Activated naive CD8-positive, alpha-beta T cell treated with anti-CD3 and anti-CD28 coated beads for 36 hours (primary cell): ENCODE data around the gene IFNL1. TPM values are rescaled to one million over a fixed set of nuclear protein-coding genes. Genes with fewer than 3 reads are reported as not detected.

Experiments
- DNase-seq: peaks from one replicate; pipeline ENCODE4 v3.0.0; 2021
- H3K27ac Mint-ChIP-seq: one replicate; pipeline ENCODE4 v1.8.0; 2022; ENCODE audit warnings: mild to moderate bottlenecking, moderate library complexity, mixed read lengths
- H3K27me3 Mint-ChIP-seq: one replicate; pipeline ENCODE4 v1.8.0; 2022; ENCODE audit warnings: mild to moderate bottlenecking, mixed read lengths
- H3K36me3 Mint-ChIP-seq: one replicate; pipeline ENCODE4 v1.8.0; 2021; ENCODE audit warnings: mild to moderate bottlenecking, mixed read lengths
- H3K4me1 Mint-ChIP-seq: one replicate; pipeline ENCODE4 v1.8.0; 2021; ENCODE audit warnings: mixed read lengths
- H3K4me3 Mint-ChIP-seq: one replicate; pipeline ENCODE4 v1.8.0; 2022; ENCODE audit warnings: mild to moderate bottlenecking, moderate library complexity, mixed read lengths
- H3K9me3 Mint-ChIP-seq: one replicate; pipeline ENCODE4 v1.8.0; 2022; ENCODE audit warnings: mixed read lengths
- total RNA-seq, 2 experiments: library from RNA; stranded (reverse); gene quantifications; one replicate each; pipeline ENCODE4 v1.2.3, GENCODE V29; 2021

Gene IFNL1
- not detected for total RNA-seq

DNA sequence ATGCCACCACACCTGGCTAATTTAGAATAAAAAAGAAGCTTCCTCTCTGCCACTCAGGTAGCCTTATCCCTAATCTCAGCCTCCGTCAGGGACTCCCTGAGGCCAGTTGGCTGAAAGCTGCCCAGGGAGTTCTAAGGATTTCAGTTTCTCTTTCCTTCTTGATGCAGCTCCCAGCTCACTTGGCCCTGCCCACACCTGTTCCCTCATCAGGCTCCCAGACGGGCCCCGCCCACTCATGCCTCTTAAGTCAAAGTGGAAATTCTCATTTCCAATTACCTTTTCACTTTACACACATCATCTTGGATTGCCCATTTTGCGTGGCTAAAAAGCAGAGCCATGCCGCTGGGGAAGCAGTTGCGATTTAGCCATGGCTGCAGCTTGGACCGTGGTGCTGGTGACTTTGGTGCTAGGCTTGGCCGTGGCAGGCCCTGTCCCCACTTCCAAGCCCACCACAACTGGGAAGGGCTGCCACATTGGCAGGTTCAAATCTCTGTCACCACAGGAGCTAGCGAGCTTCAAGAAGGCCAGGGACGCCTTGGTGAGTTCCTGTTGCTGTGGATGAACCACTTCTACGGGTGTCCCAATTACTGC, at the start of gene IFNL1:
Gene IFNL1, plus strand, starts transcription at position 353 of the 591 bp plus-strand sequence. Its CDS starts 15 bp downstream, at position 368.
- Mint-ChIP-seq H3K4me3 (no peak within 1 kb of the TSS), H3K27ac (no peak within 1 kb of the TSS), H3K36me3 (no peaks in the 10 kb centered on the region), H3K27me3 (no peaks in the 10 kb centered on the region), H3K4me1 (peaks cover 17% of the 10 kb centered on the region), H3K9me3 (no peaks in the 10 kb centered on the region)
- DNase-seq: no peak

DNA sequence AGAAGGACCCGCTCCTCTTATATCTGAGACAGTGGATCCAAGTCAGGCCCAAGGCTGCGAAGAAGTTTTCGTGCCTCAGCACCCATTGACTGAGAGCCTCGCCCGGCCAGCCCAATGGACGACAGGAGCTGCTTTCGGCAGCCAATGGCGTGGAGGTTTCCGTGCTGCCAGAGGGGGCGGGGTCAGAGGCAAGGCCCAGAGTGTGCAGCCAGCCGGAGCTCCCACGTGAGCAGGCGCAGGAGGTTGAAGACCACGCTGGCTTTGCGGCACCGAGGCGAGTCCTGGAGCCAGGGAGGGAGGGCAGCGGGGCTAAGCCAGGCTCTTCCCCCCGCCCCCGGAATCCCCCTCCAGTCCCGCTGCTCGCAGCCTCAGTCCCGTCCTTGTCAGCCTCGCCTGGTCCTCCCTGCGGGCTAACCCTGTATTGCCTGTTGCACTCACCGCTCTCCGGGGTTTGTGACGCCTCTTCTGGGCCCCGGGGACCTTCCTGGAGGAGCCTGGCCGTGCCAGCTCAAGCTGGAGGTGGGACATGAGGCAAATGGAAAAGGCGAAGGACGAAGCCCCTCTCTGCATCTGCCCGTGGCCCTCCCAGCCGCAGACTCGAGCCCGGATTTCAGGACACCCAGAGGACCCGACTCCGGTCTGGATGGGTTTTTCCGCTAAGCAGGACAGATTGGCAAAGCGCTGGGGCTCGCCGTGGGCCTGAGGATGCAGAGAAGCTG, 49.1 kb upstream of the IFNL1 start:
- no peaks in the 10 kb centered on the region for H3K9me3 Mint-ChIP-seq
- H3K27me3 Mint-ChIP-seq: peaks cover 11% of the 10 kb centered on the region
- peak overlapping the region; percentile 67 for H3K4me3 Mint-ChIP-seq
- peaks cover 4% of the 10 kb centered on the region for H3K4me1 Mint-ChIP-seq
- DNase-seq: peak; percentile 57
- H3K36me3 Mint-ChIP-seq: no peaks in the 10 kb centered on the region
- H3K27ac Mint-ChIP-seq: no peak overlapping the region

DNA sequence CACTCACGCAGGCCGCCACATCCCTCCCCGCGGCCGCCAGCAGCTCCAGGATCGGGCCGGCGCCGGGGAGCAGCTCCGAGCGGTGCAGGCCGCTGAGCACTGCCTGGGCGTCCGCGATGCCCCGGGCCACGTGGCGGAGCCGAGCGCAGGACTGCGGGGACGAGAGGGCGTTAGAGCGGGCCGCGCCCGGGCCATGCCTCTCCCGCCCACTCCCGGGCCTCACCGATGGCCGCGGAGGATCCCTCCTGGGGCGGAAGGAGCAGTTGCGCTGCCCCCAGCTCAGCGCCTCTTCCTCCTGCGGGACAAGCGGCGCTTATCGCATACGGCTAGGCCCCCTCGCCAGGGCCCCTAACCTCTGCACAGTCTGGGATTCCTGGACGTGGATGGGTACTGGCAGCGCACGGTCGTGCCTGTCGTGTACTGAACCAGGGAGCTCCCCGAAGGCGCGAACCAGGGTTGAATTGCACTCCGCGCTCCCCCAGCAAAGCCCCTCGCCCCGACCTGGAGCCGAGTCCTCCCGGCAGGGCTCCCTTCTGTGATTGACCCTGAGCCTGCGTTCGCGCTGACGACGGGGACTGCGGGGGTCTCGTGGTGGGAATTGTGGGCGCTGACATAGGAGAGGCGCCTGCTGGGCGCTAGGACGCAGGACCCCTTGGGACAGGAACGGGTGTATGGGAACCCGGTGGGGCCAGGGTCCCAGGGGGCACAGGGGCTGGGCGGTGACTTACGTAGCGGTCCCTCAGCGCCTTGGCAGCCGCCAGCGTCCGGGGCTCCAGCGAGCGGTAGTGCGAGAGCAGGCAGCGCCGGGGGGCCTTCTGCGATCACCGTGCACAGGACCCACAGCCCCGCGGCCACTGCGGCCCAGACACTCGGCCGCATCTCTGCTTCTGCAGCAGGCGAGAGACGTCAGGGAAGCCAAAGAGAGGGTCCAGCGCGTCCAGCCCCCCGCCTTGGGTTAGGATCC, 48.2 kb upstream of the IFNL1 start:
- Mint-ChIP-seq H3K9me3 (no peaks in the 10 kb centered on the region), H3K27ac (no peak overlapping the region), H3K4me3 (no peak overlapping the region), H3K36me3 (no peaks in the 10 kb centered on the region), H3K27me3 (peaks cover 11% of the 10 kb centered on the region), H3K4me1 (peaks cover 4% of the 10 kb centered on the region)
- DNase-seq: peak; percentile 28

DNA sequence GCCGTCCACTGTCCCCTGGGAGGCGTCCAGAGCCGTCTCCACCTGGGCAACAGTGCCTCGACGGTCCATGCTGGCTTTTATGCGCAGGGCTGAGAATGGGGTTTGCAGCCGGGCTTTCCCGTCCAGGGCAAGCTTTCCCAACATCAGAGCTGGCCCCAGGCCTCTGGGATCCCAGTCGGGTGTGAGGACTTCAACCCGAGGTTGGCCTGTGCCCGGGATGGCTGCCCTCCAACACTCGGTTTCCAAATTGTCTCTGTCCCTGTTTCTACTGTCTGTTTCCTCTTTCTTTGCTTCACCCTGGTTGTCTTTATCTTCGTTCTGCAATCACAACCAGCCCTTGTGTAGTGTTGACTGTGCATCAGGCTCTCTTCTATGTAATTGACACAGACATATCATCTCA, 47.4 kb upstream of the IFNL1 start, which contains the start of gene IFNL4:
Gene IFNL4, minus strand, starts transcription at position 51 of the 400 bp plus-strand sequence.
- Mint-ChIP-seq H3K27me3 (peaks cover 11% of the 10 kb centered on the region), H3K9me3 (no peaks in the 10 kb centered on the region), H3K4me3 (no peak within 1 kb of the TSS), H3K36me3 (no peaks in the 10 kb centered on the region), H3K4me1 (peaks cover 4% of the 10 kb centered on the region), H3K27ac (no peak within 1 kb of the TSS)
- DNase-seq: no peak

DNA sequence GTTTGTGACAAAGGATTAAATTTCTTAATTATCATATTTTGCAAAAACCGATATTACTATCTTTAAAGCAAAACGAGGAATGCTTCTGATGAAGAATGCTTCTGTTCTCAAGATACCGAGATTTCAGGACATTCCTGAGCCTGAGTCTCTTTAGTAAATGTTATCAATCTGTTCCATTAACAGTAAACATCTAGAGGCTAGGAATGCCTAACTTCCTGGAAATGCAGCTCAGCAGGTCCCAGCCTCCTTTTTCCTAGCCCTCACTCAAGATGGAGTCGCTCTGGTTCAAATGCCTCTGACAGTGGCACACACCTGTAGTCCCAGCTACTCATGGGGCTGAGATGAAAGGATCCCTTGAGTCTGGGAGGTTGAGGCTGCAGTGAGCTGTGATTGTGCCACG, 45.1 kb upstream of the IFNL1 start:
- Mint-ChIP-seq H3K27me3 (peaks cover 11% of the 10 kb centered on the region), H3K4me1 (peaks cover 4% of the 10 kb centered on the region), H3K27ac (no peak overlapping the region), H3K9me3 (no peaks in the 10 kb centered on the region), H3K4me3 (no peak overlapping the region), H3K36me3 (no peaks in the 10 kb centered on the region)
- DNase-seq: no peak

DNA sequence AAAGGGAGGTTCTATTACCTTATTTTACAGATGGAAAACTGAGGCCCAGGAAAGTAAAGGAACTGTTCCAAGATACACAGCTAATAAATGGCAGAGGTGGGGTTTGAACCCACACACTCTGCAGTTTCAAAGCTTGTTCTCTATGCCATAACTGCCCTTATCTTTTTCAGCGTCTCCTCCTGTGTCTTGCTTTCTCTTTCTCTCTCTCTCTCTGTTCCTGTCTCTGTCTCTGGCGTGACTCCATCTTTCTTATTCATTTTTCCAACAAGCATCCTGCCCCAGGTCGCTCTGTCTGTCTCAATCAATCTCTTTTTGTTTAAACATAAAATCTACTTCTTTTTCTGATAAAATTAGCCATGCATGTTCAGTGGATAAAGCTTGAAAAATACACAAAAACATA, 44.4 kb upstream of the IFNL1 start:
- DNase-seq: no peak
- H3K27ac Mint-ChIP-seq: no peak overlapping the region
- H3K9me3 Mint-ChIP-seq: no peaks in the 10 kb centered on the region
- H3K4me1 Mint-ChIP-seq: peaks cover 4% of the 10 kb centered on the region
- H3K4me3 Mint-ChIP-seq: no peak overlapping the region
- no peaks in the 10 kb centered on the region for H3K36me3 Mint-ChIP-seq
- peaks cover 10% of the 10 kb centered on the region for H3K27me3 Mint-ChIP-seq

DNA sequence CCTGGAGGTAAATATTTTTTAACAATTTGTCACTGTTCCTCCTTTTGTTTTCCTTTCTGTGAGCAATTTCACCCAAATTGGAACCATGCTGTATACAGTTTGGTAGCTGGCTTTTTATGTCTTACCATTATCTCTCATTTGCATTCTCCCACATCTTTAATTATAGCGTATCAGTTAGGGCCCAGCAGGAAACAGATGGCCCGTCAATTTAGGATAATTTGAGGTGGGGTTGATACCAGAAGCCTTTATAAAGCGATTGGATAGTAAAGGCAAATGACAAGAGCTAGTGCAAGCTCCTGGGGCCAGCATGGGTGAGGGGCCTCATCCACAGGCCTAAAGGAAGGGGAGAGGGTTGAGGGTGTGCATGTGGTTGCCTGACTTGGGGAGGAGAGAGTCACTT, 43.7 kb upstream of the IFNL1 start:
- peaks cover 4% of the 10 kb centered on the region for H3K27me3 Mint-ChIP-seq
- no peak overlapping the region for H3K27ac Mint-ChIP-seq
- peaks cover 2% of the 10 kb centered on the region for H3K4me1 Mint-ChIP-seq
- no peak overlapping the region for H3K4me3 Mint-ChIP-seq
- H3K9me3 Mint-ChIP-seq: no peaks in the 10 kb centered on the region
- DNase-seq: no peak
- no peaks in the 10 kb centered on the region for H3K36me3 Mint-ChIP-seq

DNA sequence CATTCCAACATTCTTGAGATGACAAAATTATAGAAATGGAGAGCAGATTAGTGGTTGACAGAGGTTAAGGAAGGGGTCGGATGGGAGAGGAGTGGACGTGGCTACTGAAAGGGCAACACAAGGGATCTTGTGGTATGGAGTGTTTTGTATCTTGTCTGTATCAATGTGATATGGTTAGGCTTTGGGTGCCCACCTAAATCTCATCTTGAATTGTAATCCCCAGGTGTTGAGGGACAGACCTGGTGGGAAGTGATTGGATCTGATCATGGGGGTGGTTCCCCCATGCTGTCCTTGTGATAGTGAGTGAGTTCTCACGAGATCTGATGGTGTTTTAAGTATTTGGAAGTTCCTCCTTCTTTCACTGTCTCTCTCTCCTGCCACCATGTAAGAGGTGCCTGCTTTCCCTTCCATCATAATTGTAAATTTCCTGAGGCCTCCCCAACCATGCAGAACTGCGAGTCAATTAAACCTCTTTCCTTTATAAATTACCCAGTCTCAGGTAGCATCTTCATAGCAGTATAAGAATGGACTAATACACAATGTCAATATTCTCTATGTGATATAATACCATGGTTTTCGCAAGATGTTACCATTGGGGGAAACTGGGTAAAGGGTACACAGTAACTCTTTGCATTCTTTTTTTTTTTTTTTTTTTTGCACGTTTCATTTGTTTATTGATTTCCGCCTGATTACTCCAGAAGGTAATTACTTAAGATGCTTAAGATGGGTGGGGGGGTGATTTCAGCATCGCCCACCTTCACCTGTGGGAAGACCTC, 42.6 kb upstream of the IFNL1 start:
- H3K4me3 Mint-ChIP-seq: no peak overlapping the region
- H3K9me3 Mint-ChIP-seq: no peaks in the 10 kb centered on the region
- H3K27ac Mint-ChIP-seq: no peak overlapping the region
- peaks cover 2% of the 10 kb centered on the region for H3K4me1 Mint-ChIP-seq
- peaks cover 4% of the 10 kb centered on the region for H3K27me3 Mint-ChIP-seq
- H3K36me3 Mint-ChIP-seq: no peaks in the 10 kb centered on the region
- no peak for DNase-seq

DNA sequence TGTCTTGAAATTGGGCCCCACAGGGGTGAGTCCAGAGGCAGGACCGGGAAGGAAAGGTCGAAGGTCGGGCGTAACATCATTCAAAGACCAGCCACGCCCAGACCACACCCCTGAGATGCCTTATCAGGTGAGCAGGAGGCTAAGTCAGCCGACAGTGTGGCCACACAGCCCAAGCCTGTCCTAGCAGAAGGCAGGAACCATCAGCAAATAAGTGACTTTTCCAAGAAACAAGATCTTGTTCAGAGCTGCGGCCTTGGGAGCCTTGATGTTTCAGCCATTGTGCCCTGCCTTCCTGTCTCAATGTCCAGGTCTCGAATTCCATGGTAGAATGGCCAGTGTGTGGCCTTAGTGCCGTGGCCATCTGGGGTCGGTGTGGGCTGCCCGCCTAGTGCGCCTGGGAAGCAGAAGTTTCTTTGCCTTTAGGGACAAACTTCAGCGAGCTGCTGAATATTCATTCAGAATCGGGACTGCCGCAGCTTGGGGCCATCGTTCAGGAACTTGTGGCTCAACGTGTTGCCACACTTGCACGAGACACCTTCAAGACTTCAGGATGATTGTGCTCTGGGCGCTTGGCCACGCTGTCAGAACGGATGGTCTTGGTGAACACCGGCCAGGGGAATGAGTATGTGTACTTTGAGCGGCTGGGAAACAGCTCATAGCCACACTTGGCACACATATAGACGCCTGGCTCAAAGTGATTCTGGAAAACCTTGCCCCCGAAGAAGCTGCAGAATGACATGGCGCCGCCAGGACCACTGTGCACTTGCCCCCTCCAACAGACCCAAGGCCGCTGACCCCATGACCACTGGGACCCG, 41.5 kb upstream of the IFNL1 start:
- no peaks in the 10 kb centered on the region for H3K36me3 Mint-ChIP-seq
- no peaks in the 10 kb centered on the region for H3K9me3 Mint-ChIP-seq
- peaks cover 2% of the 10 kb centered on the region for H3K4me1 Mint-ChIP-seq
- no peak overlapping the region for H3K4me3 Mint-ChIP-seq
- no peak overlapping the region for H3K27ac Mint-ChIP-seq
- H3K27me3 Mint-ChIP-seq: no peaks in the 10 kb centered on the region
- DNase-seq: no peak

DNA sequence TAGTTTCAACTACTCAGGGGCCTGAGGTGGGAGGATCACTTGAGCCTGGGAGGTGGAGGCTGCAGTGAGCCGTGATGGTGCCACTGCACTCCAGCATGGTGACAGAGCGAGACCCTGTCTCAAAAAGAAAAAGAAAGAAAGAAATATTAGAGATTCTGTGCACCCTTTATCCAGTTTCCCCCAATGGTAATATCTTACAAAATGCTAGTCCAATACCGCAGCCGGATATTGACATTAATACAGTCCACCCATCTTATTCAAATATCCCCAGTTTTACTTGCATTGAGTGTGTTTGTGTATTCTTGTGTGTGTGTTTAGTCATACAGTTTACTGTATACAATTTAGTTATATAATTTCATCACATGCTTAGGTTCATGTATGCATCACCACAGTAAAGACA, 39.0 kb upstream of the IFNL1 start:
- no peak for DNase-seq
- no peaks in the 10 kb centered on the region for H3K9me3 Mint-ChIP-seq

DNA sequence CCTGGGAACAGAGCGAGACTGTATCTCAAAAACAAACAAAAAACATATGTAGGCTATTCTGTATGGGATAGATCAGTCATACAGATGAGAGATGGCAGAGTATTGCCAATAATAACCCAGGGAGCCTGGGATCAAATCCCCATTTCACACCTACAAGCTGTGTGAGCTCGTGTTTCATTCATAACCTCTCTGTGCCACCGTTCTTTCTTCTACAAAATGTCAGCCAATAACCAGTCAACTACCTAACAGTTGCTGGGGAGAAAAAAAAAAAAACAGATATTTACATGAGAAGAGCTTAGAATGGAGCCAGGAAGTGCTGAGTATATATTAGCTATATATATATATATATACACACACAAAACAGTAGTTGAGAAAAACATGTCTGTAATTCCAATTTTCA, 34.5 kb upstream of the IFNL1 start:
- no peaks in the 10 kb centered on the region for H3K4me1 Mint-ChIP-seq

More for the DNA sequence above, 39.0 kb upstream of the IFNL1 start:
- no peaks in the 10 kb centered on the region for H3K36me3 Mint-ChIP-seq
- H3K27ac Mint-ChIP-seq: no peak overlapping the region
- H3K4me3 Mint-ChIP-seq: no peak overlapping the region
- H3K4me1 Mint-ChIP-seq: no peaks in the 10 kb centered on the region
- H3K27me3 Mint-ChIP-seq: peaks cover 10% of the 10 kb centered on the region

DNA sequence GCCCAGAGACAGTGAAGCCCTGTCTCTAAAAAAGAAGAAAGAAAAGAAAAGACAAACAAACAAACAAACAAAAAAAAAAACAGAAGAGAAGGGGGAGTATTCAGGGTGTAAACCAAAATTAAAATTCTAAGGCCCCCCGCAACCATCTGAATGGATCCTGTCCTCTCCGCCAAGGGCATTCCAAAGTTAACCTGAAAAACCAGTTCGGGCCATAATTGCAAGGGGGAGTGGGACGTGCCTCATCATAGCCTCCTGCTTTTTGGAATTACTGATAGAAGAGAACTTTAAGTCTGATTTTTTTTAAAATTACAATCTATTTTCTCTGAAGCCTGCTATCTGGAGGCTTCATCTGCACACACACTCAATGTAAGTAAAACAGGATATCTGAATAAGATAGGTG, 33.7 kb upstream of the IFNL1 start:
- peaks cover 43% of the 10 kb centered on the region for H3K27me3 Mint-ChIP-seq

More for the DNA sequence above, 34.5 kb upstream of the IFNL1 start:
- DNase-seq: no peak
- H3K27ac Mint-ChIP-seq: no peak overlapping the region
- H3K9me3 Mint-ChIP-seq: no peaks in the 10 kb centered on the region
- H3K36me3 Mint-ChIP-seq: no peaks in the 10 kb centered on the region
- no peak overlapping the region for H3K4me3 Mint-ChIP-seq
- H3K27me3 Mint-ChIP-seq: peaks cover 43% of the 10 kb centered on the region

DNA sequence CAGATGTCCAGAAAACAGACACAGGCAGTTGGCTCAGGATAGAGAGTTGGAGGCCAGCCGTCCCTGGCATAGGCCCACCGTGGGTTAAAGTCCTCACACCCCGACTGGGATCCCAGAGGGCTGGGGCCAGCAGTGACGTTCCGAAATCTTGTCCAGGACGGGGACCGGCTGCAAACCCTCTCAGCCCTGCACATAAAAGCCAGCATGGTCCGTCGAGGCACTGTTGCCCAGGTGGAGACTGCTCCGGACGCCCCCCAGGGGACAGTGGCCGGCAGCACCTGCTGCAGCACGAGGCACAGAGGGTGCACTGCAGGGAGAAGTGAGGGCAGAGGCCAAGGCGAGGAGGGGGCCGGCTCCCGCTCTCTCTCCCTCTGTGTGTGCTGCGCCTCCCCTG, 32.3 kb upstream of the IFNL1 start:
- peaks cover 43% of the 10 kb centered on the region for H3K27me3 Mint-ChIP-seq
- no peak overlapping the region for H3K4me3 Mint-ChIP-seq
- H3K4me1 Mint-ChIP-seq: no peaks in the 10 kb centered on the region
- H3K36me3 Mint-ChIP-seq: no peaks in the 10 kb centered on the region
- H3K27ac Mint-ChIP-seq: no peak overlapping the region
- H3K9me3 Mint-ChIP-seq: no peaks in the 10 kb centered on the region
- DNase-seq: no peak

More for the DNA sequence above, 33.7 kb upstream of the IFNL1 start:
- Mint-ChIP-seq H3K4me1 (no peaks in the 10 kb centered on the region), H3K9me3 (no peaks in the 10 kb centered on the region), H3K27ac (no peak overlapping the region), H3K36me3 (no peaks in the 10 kb centered on the region), H3K4me3 (no peak overlapping the region)
- DNase-seq: no peak
